HG02642 (cell line): ENCODE results near the gene ERC2.

ENCODE experiments used
- ATAC-seq: cut with Tn5 transposase; IDR thresholded peaks from one replicate; pipeline ENCODE4 v1.9.1; 2021; ENCODE audit warnings: mild to moderate bottlenecking; ENCODE audit not compliant: unreplicated experiment, poor library complexity

ERC2 gene

GRCh38 chr3:55716044-55716443 is 752.2 kb downstream of the ERC2 start:
- ATAC-seq = no peak

- no peak for ATAC-seq
Measured at GRCh38 chr3:55714057-55714456, 754.2 kb downstream of the ERC2 start.

GRCh38 chr3:55711646-55712045 is 756.6 kb downstream of the ERC2 start:
- ATAC-seq = no peak

- ATAC-seq = no peak
Measured at GRCh38 chr3:55709411-55710012, 758.8 kb downstream of the ERC2 start.

- no peak for ATAC-seq
Measured at GRCh38 chr3:55708921-55709320, 759.3 kb downstream of the ERC2 start.

- no peak for ATAC-seq
Measured at GRCh38 chr3:55708242-55708641, 760.0 kb downstream of the ERC2 start.

- ATAC-seq = no peak
Measured at GRCh38 chr3:55704521-55704920, 763.7 kb downstream of the ERC2 start.

- no peak for ATAC-seq
Measured at GRCh38 chr3:55702822-55703221, 765.4 kb downstream of the ERC2 start.

- no peak for ATAC-seq
Measured at GRCh38 chr3:55701997-55702396, 766.3 kb downstream of the ERC2 start.

GRCh38 chr3:55698831-55699230 is 769.4 kb downstream of the ERC2 start:
- no peak for ATAC-seq

- no peak for ATAC-seq
Measured at GRCh38 chr3:55697177-55697865, 770.9 kb downstream of the ERC2 start.

GRCh38 chr3:55692957-55693558 is 775.2 kb downstream of the ERC2 start:
- ATAC-seq = no peak

GRCh38 chr3:55692295-55692956 is 775.8 kb downstream of the ERC2 start:
- ATAC-seq = no peak

GRCh38 chr3:55691141-55691540 is 777.1 kb downstream of the ERC2 start:
- ATAC-seq = no peak

- ATAC-seq = peak; percentile 67
Measured at GRCh38 chr3:55690726-55691125, 777.5 kb downstream of the ERC2 start.

GRCh38 chr3:55690177-55690576 is 778.1 kb downstream of the ERC2 start:
- ATAC-seq = no peak

- ATAC-seq = no peak
Measured at GRCh38 chr3:55688154-55688553, 780.1 kb downstream of the ERC2 start.

- ATAC-seq = no peak
Measured at GRCh38 chr3:55687526-55687925, 780.7 kb downstream of the ERC2 start.

GRCh38 chr3:55686426-55687254 is 781.6 kb downstream of the ERC2 start:
- ATAC-seq = no peak

GRCh38 chr3:55683666-55684270 is 784.5 kb downstream of the ERC2 start:
- ATAC-seq = no peak
